Upper lobe of left lung (tissue), 4 donors: Measurements from ENCODE around the gene STUB1.

Experiments
- EP300 ChIP-seq, 4 donors: sonication (generic); formaldehyde crosslinking; IDR thresholded peaks; one replicate each; pipeline ENCODE4 v1.5.1; 2017; ENCODE audit warnings: antibody characterized with exemption in 4 of 4, control low read depth in 2 of 4
- POLR2A ChIP-seq, 4 donors: fragments of 450-650 bp; IDR thresholded peaks; one replicate each; pipeline ENCODE4 v1.5.1; 2016 to 2017; ENCODE audit warnings: antibody characterized with exemption in 4 of 4, mild to moderate bottlenecking in 2 of 4

DNA sequence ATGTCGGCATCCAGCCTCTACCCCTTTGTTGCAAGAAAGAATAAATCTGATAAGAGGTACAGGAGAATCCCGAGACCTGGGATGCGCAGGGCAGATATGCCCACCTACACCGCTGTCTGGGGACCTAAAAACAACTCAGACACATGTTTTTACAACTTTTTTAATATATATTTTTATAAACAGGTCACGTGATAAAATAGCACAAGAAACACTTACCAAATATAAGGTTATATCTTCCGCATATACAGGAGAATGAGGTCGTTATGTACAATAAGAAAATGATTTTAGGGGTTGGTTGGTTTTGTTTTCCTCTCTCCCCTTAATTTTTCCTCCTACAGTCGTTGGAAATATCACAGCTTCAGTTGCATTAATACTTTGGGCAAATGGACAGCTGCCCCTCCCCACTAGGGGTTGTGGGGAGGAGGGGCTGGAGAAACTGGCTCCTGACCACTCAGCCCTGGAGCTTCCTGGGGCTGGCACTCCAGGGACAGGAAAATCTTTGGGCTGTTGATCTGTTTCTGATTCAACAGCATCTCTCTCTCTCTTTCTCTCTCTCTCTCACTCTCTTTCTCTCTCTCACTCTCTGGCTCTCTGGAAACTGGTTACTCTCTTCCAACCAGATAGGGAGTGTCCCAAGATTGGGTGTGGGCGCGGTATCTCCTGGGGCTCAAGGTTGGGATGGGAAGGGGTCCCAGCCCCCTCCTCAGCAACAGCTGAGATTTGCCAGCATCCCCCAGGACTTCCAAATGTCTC, 12.3 kb downstream of the STUB1 start:
- TF ChIP-seq EP300 (IDR thresholded peaks at IDR 0.05) (no peak), POLR2A (IDR thresholded peaks at IDR 0.05) (no peak)
